Fibroblast of lung (primary cell): ENCODE measurements around the gene FUT8. TPM values are rescaled to one million over a fixed set of nuclear protein-coding genes. Genes with fewer than 3 reads are reported as not detected.

Experiments used
- DNase-seq, 2 donors: peaks; one replicate each; pipeline versions ENCODE4 v3.0.0 to v3.0.0-alpha.2; 2010; ENCODE audit warnings: low read depth in 2 of 2
- H2AFZ ChIP-seq: 2 replicates; pipeline ENCODE4 v1.5.1; 2012; ENCODE audit warnings: low read length, control low read depth, inconsistent platforms
- H3K27ac ChIP-seq: 2 replicates; pipeline ENCODE4 v1.5.1; 2011; ENCODE audit warnings: low read length, control low read depth; ENCODE audit not compliant: insufficient read depth
- H3K27me3 ChIP-seq: 2 replicates; pipeline ENCODE4 v1.5.1; 2011; ENCODE audit warnings: mild to moderate bottlenecking, low read length; ENCODE audit not compliant: control insufficient read depth, insufficient read depth
- H3K36me3 ChIP-seq: 2 replicates; pipeline ENCODE4 v1.5.1; 2011; ENCODE audit warnings: low read length; ENCODE audit not compliant: control insufficient read depth, insufficient read depth
- H3K4me1 ChIP-seq: 2 replicates; pipeline ENCODE4 v1.5.1; 2011; ENCODE audit warnings: low read length; ENCODE audit not compliant: control insufficient read depth, insufficient read depth; ENCODE audit errors: extremely low read depth
- H3K4me2 ChIP-seq: 2 replicates; pipeline ENCODE4 v1.5.1; 2011; ENCODE audit warnings: low read length, control low read depth; ENCODE audit not compliant: insufficient read depth; ENCODE audit errors: extremely low read depth
- H3K4me3 ChIP-seq, 4 experiments: fragments of 200-600 bp in 1 of 4; sonication (generic) in 1 of 4; replicated peaks in 1 of 4; 2 replicates each; pipeline ENCODE4 v1.5.1; 2011 to 2016; ENCODE audit warnings: low read length in 4 of 4, low read depth in 3 of 4, mild to moderate bottlenecking in 3 of 4, control low read depth in 2 of 4, inconsistent platforms in 1 of 4, mixed read lengths in 1 of 4; ENCODE audit not compliant: insufficient read depth in 1 of 4; ENCODE audit errors: control extremely low read depth in 1 of 4
- H3K79me2 ChIP-seq: 2 replicates; pipeline ENCODE4 v1.5.1; 2012; ENCODE audit warnings: mild to moderate bottlenecking, low read length, inconsistent platforms; ENCODE audit not compliant: control insufficient read depth, insufficient read depth
- H3K9ac ChIP-seq: 2 replicates; pipeline ENCODE4 v1.5.1; 2011; ENCODE audit warnings: mild to moderate bottlenecking, low read length, control low read depth; ENCODE audit not compliant: insufficient read depth
- H3K9me3 ChIP-seq: 2 replicates; pipeline ENCODE4 v1.5.1; 2012; ENCODE audit warnings: low read depth, low read length; ENCODE audit not compliant: control insufficient read depth, insufficient read depth
- H4K20me1 ChIP-seq: 2 replicates; pipeline ENCODE4 v1.5.1; 2011; ENCODE audit warnings: low read length; ENCODE audit not compliant: control insufficient read depth, insufficient read depth; ENCODE audit errors: extremely low read depth
- EZH2 ChIP-seq: IDR thresholded peaks from 2 replicates; pipeline ENCODE4 v1.5.1; 2012; ENCODE audit warnings: low read length, control low read depth, mild to moderate bottlenecking; ENCODE audit errors: missing control alignments
- polyA plus RNA-seq, 2 donors: library from polyadenylated mRNA; depleted of rRNA in 1 of 2; stranded (reverse) in 1 of 2; unstranded in 1 of 2; fragments of >200 nt; gene quantifications; 2 replicates each; pipeline ENCODE4 v1.2.1, GENCODE V29; 2011 to 2012; ENCODE audit warnings: missing spikeins in 1 of 2
- total RNA-seq: library from RNA; depleted of rRNA; stranded (reverse); fragments of >200 nt; gene quantifications from 2 replicates; pipeline ENCODE4 v1.2.1, GENCODE V29; 2014
- TF ChIP-seq, protein P1 (sequence below), 2 donors: IDR thresholded peaks in 1 of 2; conservative IDR thresholded peaks in 1 of 2; 1 replicate in 1 of 2; 2 replicates in 1 of 2; pipeline ENCODE4 v1.5.1; 2011 to 2012; ENCODE audit warnings: low read length in 2 of 2, control low read depth in 1 of 2, inconsistent platforms in 1 of 2, low read depth in 1 of 2, mild to moderate bottlenecking in 1 of 2

Gene FUT8
- total and polyA plus RNA-seq, 2 donors (not counting 1 experiment from before 2014, with no cell fraction given) = 51.4 to 95.8 TPM

GRCh38 chr14:65439117-65439516 is 26.6 kb downstream of the FUT8 start:
- H3K27me3 ChIP-seq = no peaks in the 10 kb centered on the region
- H3K79me2 ChIP-seq = peaks cover 2% of the 10 kb centered on the region
- H3K4me3 ChIP-seq = no peak overlapping the region
- H3K27ac ChIP-seq = no peak overlapping the region
- H3K36me3 ChIP-seq = no peaks in the 10 kb centered on the region
- H3K4me2 ChIP-seq = no peak overlapping the region
- DNase-seq = no peak
- H4K20me1 ChIP-seq = no peaks in the 10 kb centered on the region
- TF ChIP-seq, protein P1, sequence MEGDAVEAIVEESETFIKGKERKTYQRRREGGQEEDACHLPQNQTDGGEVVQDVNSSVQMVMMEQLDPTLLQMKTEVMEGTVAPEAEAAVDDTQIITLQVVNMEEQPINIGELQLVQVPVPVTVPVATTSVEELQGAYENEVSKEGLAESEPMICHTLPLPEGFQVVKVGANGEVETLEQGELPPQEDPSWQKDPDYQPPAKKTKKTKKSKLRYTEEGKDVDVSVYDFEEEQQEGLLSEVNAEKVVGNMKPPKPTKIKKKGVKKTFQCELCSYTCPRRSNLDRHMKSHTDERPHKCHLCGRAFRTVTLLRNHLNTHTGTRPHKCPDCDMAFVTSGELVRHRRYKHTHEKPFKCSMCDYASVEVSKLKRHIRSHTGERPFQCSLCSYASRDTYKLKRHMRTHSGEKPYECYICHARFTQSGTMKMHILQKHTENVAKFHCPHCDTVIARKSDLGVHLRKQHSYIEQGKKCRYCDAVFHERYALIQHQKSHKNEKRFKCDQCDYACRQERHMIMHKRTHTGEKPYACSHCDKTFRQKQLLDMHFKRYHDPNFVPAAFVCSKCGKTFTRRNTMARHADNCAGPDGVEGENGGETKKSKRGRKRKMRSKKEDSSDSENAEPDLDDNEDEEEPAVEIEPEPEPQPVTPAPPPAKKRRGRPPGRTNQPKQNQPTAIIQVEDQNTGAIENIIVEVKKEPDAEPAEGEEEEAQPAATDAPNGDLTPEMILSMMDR (conservative IDR thresholded peaks at IDR 0.05 in 1 of 2, IDR thresholded peaks at IDR 0.05 in 1 of 2; ENCODE audit: low read depth in 1 of 2, low read length in 2 of 2) = no peak
- TF ChIP-seq EZH2 = no peak
- no peaks in the 10 kb centered on the region for H3K9me3 ChIP-seq
- no peak overlapping the region for H2AFZ ChIP-seq
- H3K9ac ChIP-seq = no peak overlapping the region
- H3K4me1 ChIP-seq = no peaks in the 10 kb centered on the region

DNA sequence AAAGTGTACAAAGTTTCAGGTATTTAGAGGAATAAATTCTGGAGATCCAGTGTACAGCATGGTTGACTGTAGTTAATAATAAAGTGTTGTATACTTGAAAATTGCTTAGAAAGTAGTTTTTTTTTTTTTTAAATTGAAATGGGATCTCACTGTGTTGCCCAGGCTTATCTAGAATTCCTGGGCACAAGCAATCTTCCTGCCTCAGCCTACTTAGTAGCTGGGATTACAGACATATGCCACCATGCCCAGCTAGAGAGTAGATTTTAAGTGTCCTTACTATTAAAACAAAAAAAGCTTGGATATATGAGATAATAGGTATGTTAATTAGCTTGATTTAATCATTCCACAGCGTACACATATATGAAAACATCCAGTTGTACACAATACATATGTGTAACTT is 27.7 kb downstream of the FUT8 start:
- no peaks in the 10 kb centered on the region for H3K9me3 ChIP-seq
- TF ChIP-seq EZH2 = no peak
- TF ChIP-seq, protein P1 (conservative IDR thresholded peaks at IDR 0.05 in 1 of 2, IDR thresholded peaks at IDR 0.05 in 1 of 2; ENCODE audit: low read depth in 1 of 2, low read length in 2 of 2) = no peak
- no peaks in the 10 kb centered on the region for H3K79me2 ChIP-seq
- no peaks in the 10 kb centered on the region for H3K27me3 ChIP-seq
- H2AFZ ChIP-seq = no peak overlapping the region
- H3K4me1 ChIP-seq = no peaks in the 10 kb centered on the region
- H3K9ac ChIP-seq = no peak overlapping the region
- no peak overlapping the region for H3K4me3 ChIP-seq
- no peaks in the 10 kb centered on the region for H3K36me3 ChIP-seq
- H4K20me1 ChIP-seq = no peaks in the 10 kb centered on the region
- DNase-seq = no peak
- no peak overlapping the region for H3K4me2 ChIP-seq
- H3K27ac ChIP-seq = no peak overlapping the region

GRCh38 chr14:65444230-65444629 is 31.7 kb downstream of the FUT8 start:
- Histone ChIP-seq H3K79me2 (no peaks in the 10 kb centered on the region), H3K4me3 (no peak overlapping the region), H4K20me1 (no peaks in the 10 kb centered on the region), H3K4me1 (no peaks in the 10 kb centered on the region), H3K4me2 (no peak overlapping the region), H3K36me3 (no peaks in the 10 kb centered on the region), H2AFZ (no peak overlapping the region), H3K9me3 (no peaks in the 10 kb centered on the region), H3K27ac (no peak overlapping the region), H3K27me3 (no peaks in the 10 kb centered on the region), H3K9ac (no peak overlapping the region)
- TF ChIP-seq, protein P1 (conservative IDR thresholded peaks at IDR 0.05 in 1 of 2, IDR thresholded peaks at IDR 0.05 in 1 of 2; ENCODE audit: low read depth in 1 of 2, low read length in 2 of 2) = no peak
- TF ChIP-seq EZH2 = no peak
- DNase-seq = no peak
